GM12873 (cell line): ENCODE results near the gene KCNT2.

Source experiments
- TF ChIP-seq, protein P1 (sequence below): IDR thresholded peaks from 2 replicates; pipeline ENCODE4 v1.5.1; 2012; ENCODE audit warnings: low read depth, mild to moderate bottlenecking, moderate library complexity, low read length, control low read depth; ENCODE audit not compliant: insufficient read depth; ENCODE audit errors: missing control alignments

KCNT2 gene

DNA sequence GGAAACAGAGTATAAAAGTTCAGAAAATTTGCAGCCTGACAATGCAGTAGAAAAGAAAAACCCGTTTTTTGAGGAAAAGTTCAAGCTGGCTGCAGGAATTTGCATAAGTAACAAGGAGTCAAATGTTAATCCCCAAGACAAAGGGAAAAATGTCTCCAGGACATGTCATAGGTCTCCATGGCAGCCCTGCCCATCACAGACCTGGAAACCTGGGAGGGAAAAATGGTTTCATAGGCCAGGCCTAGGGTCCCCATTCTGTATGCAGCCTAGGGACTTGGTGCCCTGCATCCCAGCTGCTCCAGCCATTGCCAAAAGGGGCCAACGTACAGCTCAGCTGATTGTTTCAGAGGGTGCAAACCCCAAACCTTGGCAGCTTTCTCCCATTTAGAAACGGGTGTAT, 3.6 kb upstream of the KCNT2 start:
- TF ChIP-seq, protein P1, sequence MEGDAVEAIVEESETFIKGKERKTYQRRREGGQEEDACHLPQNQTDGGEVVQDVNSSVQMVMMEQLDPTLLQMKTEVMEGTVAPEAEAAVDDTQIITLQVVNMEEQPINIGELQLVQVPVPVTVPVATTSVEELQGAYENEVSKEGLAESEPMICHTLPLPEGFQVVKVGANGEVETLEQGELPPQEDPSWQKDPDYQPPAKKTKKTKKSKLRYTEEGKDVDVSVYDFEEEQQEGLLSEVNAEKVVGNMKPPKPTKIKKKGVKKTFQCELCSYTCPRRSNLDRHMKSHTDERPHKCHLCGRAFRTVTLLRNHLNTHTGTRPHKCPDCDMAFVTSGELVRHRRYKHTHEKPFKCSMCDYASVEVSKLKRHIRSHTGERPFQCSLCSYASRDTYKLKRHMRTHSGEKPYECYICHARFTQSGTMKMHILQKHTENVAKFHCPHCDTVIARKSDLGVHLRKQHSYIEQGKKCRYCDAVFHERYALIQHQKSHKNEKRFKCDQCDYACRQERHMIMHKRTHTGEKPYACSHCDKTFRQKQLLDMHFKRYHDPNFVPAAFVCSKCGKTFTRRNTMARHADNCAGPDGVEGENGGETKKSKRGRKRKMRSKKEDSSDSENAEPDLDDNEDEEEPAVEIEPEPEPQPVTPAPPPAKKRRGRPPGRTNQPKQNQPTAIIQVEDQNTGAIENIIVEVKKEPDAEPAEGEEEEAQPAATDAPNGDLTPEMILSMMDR = no peak

- TF ChIP-seq, protein P1 = no peak
Measured at GRCh38 chr1:196609370-196609737, 1.1 kb upstream of the KCNT2 start.

- TF ChIP-seq, protein P1 = no peak
Measured at GRCh38 chr1:196607981-196608380, 259 bp downstream of the KCNT2 start.

- TF ChIP-seq, protein P1 = no peak
Measured at GRCh38 chr1:196603651-196604050, 4.6 kb downstream of the KCNT2 start.

DNA sequence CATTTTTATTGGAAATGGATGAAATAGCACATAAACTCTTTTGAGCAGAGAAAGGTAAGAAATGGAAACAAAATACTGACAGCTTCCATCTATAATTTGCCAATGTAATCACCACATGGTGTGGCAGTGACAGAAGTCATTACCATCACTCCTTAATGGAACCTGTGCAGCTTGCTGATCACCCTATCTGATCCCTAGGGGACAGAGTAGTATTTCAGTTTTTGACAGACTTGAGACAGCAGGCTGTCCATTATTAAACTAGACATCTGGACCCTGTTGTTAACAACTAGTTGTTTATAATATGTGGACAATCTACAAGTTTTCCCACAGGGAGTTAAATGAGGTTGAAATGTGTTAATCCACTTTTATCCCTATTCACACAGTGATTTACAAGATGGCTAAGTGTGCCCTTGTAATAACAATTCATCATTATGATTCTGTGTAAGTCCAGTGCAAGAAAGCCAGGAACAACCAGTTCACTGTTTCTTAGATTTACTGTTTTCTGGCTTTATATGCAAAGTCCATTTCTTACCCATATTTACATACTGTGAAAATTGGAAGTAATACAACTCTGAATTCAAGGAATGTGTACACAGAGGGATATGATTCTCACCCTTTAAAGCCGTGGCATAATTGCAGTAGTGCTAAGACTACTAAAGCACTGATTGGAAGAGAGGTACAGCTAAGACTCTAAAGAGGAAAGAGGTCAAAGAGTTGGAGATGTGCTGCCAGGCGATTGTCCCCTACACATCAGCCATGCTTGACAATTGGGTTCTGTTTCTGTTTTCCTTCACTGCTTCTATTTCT, 9.1 kb downstream of the KCNT2 start:
- TF ChIP-seq, protein P1 = no peak

GRCh38 chr1:196594700-196595099, 13.5 kb downstream of the KCNT2 start:
- TF ChIP-seq, protein P1 = no peak

DNA sequence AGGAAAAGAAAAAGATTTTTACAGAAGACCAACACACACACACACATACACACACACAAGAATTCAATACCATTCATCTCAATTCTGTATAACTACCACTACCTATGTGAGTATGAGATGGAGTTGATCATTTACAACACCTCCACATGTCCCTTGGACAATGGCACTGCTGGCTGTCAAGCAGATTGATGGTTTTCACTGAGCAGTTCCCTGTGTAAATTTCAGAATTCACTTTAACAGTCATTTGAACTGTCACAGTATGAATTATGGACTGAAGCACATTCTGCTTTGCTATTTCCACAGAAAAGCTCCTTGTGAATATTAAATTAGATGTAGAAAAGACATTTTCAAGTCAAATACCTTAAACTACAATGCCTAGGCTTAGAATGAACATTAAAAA, 14.3 kb downstream of the KCNT2 start:
- TF ChIP-seq, protein P1 = no peak
